GM13976 (cell line): ENCODE data around the gene TAAR2.

ENCODE experiments used
- DNase-seq: peaks from one replicate; pipeline ENCODE4 v3.0.0; 2012; ENCODE audit warnings: low spot score
- in situ Hi-C: fragments of 300-500 bp; cut with MboI; formaldehyde crosslinking; loops from one replicate; pipeline ENCODE4 v1.12.0; 2022; ENCODE audit warnings: low sequenced_read_pairs, mixed read lengths, inconsistent platforms; ENCODE audit not compliant: unreplicated experiment
- TF ChIP-seq, protein P1 (sequence below): IDR thresholded peaks from 2 replicates; pipeline ENCODE4 v1.5.1; 2012; ENCODE audit warnings: borderline replicate concordance, mild to moderate bottlenecking; ENCODE audit not compliant: insufficient read depth; ENCODE audit errors: extremely low read depth, missing control alignments, control extremely low read depth

The TAAR2 gene

DNA sequence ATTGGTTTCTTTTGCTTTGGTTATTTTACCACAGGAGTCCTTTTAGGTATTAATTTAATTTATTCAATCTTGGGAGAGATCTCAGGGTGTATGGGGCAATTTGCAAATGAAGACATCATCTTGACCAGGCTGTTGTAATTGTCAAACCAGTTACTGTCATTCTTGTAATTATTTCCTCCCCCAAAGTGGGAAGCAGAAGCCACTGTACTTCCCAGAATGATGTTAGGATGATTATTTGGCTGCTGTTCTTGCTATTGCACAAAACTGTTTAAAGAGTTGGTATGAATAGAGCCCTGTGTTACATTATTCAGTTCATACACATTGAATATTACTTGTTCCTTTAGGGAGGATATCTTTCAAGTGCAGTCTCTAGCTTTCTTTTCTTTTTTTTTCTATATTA, 52.3 kb downstream of the TAAR2 start:
- in situ Hi-C loops: no loop called here
- TF ChIP-seq, protein P1, sequence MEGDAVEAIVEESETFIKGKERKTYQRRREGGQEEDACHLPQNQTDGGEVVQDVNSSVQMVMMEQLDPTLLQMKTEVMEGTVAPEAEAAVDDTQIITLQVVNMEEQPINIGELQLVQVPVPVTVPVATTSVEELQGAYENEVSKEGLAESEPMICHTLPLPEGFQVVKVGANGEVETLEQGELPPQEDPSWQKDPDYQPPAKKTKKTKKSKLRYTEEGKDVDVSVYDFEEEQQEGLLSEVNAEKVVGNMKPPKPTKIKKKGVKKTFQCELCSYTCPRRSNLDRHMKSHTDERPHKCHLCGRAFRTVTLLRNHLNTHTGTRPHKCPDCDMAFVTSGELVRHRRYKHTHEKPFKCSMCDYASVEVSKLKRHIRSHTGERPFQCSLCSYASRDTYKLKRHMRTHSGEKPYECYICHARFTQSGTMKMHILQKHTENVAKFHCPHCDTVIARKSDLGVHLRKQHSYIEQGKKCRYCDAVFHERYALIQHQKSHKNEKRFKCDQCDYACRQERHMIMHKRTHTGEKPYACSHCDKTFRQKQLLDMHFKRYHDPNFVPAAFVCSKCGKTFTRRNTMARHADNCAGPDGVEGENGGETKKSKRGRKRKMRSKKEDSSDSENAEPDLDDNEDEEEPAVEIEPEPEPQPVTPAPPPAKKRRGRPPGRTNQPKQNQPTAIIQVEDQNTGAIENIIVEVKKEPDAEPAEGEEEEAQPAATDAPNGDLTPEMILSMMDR: no peak
- no peak for DNase-seq

GRCh38 chr6:132570221-132570777, 53.8 kb downstream of the TAAR2 start, which contains the start of gene TAAR6:
TSS of gene TAAR6 (plus strand) at chr6:132570322. CDS start at chr6:132570322, 0 bp downstream.
- in situ Hi-C loops: no loop called here
- TF ChIP-seq, protein P1: no peak
- no peak for DNase-seq

GRCh38 chr6:132569170-132569569, 54.9 kb downstream of the TAAR2 start:
- TF ChIP-seq, protein P1: no peak
- no peak for DNase-seq
- in situ Hi-C loops: no loop called here

- DNase-seq: no peak
- in situ Hi-C loops: no loop called here
- TF ChIP-seq, protein P1: no peak
Observed at GRCh38 chr6:132568611-132569010, 55.5 kb downstream of the TAAR2 start.

- DNase-seq: no peak
- TF ChIP-seq, protein P1: no peak
- in situ Hi-C loops: no loop called here
Observed at GRCh38 chr6:132567566-132567965, 56.5 kb downstream of the TAAR2 start.
